ENCODE measurements around the gene MAPK12. TPM values are rescaled to one million over a fixed set of nuclear protein-coding genes. Genes with fewer than 3 reads are reported as not detected.

The MAPK12 gene
- total and polyA plus RNA-seq, 2 of the 8 experiments (the other 6 are each of a cell fraction or from before 2014, with no cell fraction given) = 17.3 to 20.3 TPM

GRCh38 chr22:50257041-50257440, 4.4 kb downstream of the MAPK12 start:
- no peak for DNase-seq (ENCODE audit: low read depth in 1 of 2, low spot score in 2 of 2)
- no peak overlapping the region for H4K8ac ChIP-seq (ENCODE audit: extremely low read depth, insufficient read depth, low read length)
- H3K36me3 ChIP-seq (ENCODE audit: control insufficient read depth in 2 of 4, insufficient read depth in 4 of 4, low read length in 3 of 4) = no peaks in the 10 kb centered on the region
- no peak overlapping the region for H2AFZ ChIP-seq (ENCODE audit: low read length)
- H3K4me3 ChIP-seq (ENCODE audit: extremely low read depth in 1 of 4, insufficient read depth in 2 of 4, low read depth in 3 of 4, low read length in 4 of 4) = no peak overlapping the region
- no peak overlapping the region for H4K91ac ChIP-seq (replicated peaks; ENCODE audit: insufficient read length, low read length)
- POLR2A ChIA-PET (ENCODE audit: partially characterized antibody) = no interaction called here
- no peak overlapping the region for H2BK20ac ChIP-seq (ENCODE audit: low read length)
- no peak overlapping the region for H3K56ac ChIP-seq (replicated peaks; ENCODE audit: insufficient read length, low read depth, low read length)
- no peaks in the 10 kb centered on the region for H3K79me1 ChIP-seq (ENCODE audit: low read depth, low read length)
- no peaks in the 10 kb centered on the region for H3K9me3 ChIP-seq (ENCODE audit: insufficient read depth in 2 of 2, low read depth in 1 of 2, low read length in 1 of 2)
- TF ChIP-seq GABPA (IDR thresholded peaks at IDR 0.05; ENCODE audit: borderline replicate concordance, insufficient read depth, low read length) (no peak), BCL11A (IDR thresholded peaks at IDR 0.05; ENCODE audit: low read depth in 2 of 2, low read length in 2 of 2) (no peak), PHF8 (conservative IDR thresholded peaks at IDR 0.05; ENCODE audit: low read depth, low read length) (no peak), ATF3 (IDR thresholded peaks at IDR 0.05; ENCODE audit: insufficient read depth, low read depth, low read length) (no peak), RXRA (IDR thresholded peaks at IDR 0.05; ENCODE audit: insufficient read depth, low read depth, low read length) (no peak), POU5F1 (IDR thresholded peaks at IDR 0.05; ENCODE audit: low read depth, low read length) (no peak), CHD2 (IDR thresholded peaks at IDR 0.05; ENCODE audit: low read length) (no peak), EP300 (IDR thresholded peaks at IDR 0.05; ENCODE audit: borderline replicate concordance in 1 of 2, low read depth in 2 of 2, low read length in 2 of 2) (no peak), SAP30 (IDR thresholded peaks at IDR 0.05; ENCODE audit: insufficient read depth, insufficient replicate concordance, low read length) (no peak)
- H2BK5ac ChIP-seq (ENCODE audit: low read depth, low read length) = no peak overlapping the region
- no peaks in the 10 kb centered on the region for H3K79me2 ChIP-seq (ENCODE audit: control insufficient read depth in 1 of 2, insufficient read depth in 2 of 2, low read length in 2 of 2)
- H4K20me1 ChIP-seq (replicated peaks in 1 of 2; ENCODE audit: control insufficient read depth in 1 of 2, insufficient read depth in 2 of 2, low read length in 2 of 2) = peaks cover 5 to 12% of the 10 kb centered on the region in 2 experiments
- CTCF ChIA-PET (ENCODE audit: partially characterized antibody) = no interaction called here
- H3K4me1 ChIP-seq (replicated peaks in 1 of 4; ENCODE audit: control insufficient read depth in 3 of 4, insufficient read depth in 4 of 4, low read length in 3 of 4) = peaks cover 0 to 9% (median 5%) of the 10 kb centered on the region in 4 experiments; a peak in 6 of 7 replicates
- no peak overlapping the region for H3K23ac ChIP-seq (ENCODE audit: insufficient read length)
- no peak for FAIRE-seq
- no peak overlapping the region for H3K27ac ChIP-seq (ENCODE audit: low read depth, low read length)
- no peak overlapping the region for H3K18ac ChIP-seq (ENCODE audit: extremely low read depth, low read length)
- H3K14ac ChIP-seq (ENCODE audit: insufficient read length) = no peak overlapping the region
- no peak overlapping the region for H2AK5ac ChIP-seq (ENCODE audit: low read depth, low read length)
- H2BK15ac ChIP-seq (ENCODE audit: low read length) = no peak overlapping the region
- H2BK12ac ChIP-seq (ENCODE audit: low read depth, low read length) = no peak overlapping the region
- 99% methylated on average over 13 of the region's 16 CpGs; no CpG with 5 or more reads in 1 of the 2 experiments for WGBS, 2 experiments (ENCODE audit: extremely low coverage in 1 of 2, insufficient coverage in 1 of 2, insufficient read length in 1 of 2, insufficient replicate concordance in 2 of 2, low coverage in 1 of 2, low lambda C conversion rate in 2 of 2, missing lambda C conversion rate in 1 of 2)
- H3K9ac ChIP-seq (replicated peaks in 1 of 4; ENCODE audit: extremely low read depth in 1 of 4, low read depth in 3 of 4, low read length in 3 of 4) = no peak overlapping the region
- no peak overlapping the region for H3K4me2 ChIP-seq (ENCODE audit: insufficient read depth in 1 of 2, low read depth in 2 of 2, low read length in 2 of 2)
- H2BK120ac ChIP-seq (replicated peaks; ENCODE audit: low read depth, low read length) = no peak overlapping the region
- H3K23me2 ChIP-seq (ENCODE audit: low read depth, low read length) = peaks cover 6% of the 10 kb centered on the region; the same call in 1 of the 2 replicates
- no peak overlapping the region for H4K5ac ChIP-seq (ENCODE audit: insufficient read length, low read depth, low read length)
- H3K27me3 ChIP-seq (replicated peaks in 1 of 4; ENCODE audit: control insufficient read depth in 3 of 4, extremely low read depth in 1 of 4, insufficient read depth in 3 of 4, low read length in 3 of 4) = peaks cover 1 to 13% (median 12%) of the 10 kb centered on the region in 4 experiments; a peak in 6 of 7 replicates
- H3K4ac ChIP-seq (replicated peaks; ENCODE audit: insufficient read length, low read depth, low read length) = no peak overlapping the region

Measured in H1 (cell line).